Measurements from ENCODE around the gene LMBRD1.

- no peak for TF ChIP-seq NFRKB (IDR thresholded peaks at IDR 0.05)
- TF ChIP-seq SUZ12 (IDR thresholded peaks at IDR 0.05): no peak
- no peak for TF ChIP-seq ELF4 (IDR thresholded peaks at IDR 0.05)
- TF ChIP-seq, protein P1, sequence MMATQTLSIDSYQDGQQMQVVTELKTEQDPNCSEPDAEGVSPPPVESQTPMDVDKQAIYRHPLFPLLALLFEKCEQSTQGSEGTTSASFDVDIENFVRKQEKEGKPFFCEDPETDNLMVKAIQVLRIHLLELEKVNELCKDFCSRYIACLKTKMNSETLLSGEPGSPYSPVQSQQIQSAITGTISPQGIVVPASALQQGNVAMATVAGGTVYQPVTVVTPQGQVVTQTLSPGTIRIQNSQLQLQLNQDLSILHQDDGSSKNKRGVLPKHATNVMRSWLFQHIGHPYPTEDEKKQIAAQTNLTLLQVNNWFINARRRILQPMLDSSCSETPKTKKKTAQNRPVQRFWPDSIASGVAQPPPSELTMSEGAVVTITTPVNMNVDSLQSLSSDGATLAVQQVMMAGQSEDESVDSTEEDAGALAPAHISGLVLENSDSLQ (IDR thresholded peaks at IDR 0.05): no peak
- TF ChIP-seq FOXA1 (IDR thresholded peaks at IDR 0.05): no peak
These were observed 21.3 kb downstream of the LMBRD1 start for GRCh38 chr6:69775585-69775849.
